ENCODE measurements around the gene FBXO5.
"Not testable (repeated sequence)": the region's sequence is repeated elsewhere in the genome, so short reads cannot be mapped to it uniquely, and the experiment has no call there.

GRCh38 chr6:153000790-153001189 lies 17.9 kb upstream of the FBXO5 start:
- not testable (repeated sequence) for TF ChIP-seq POLR2A (IDR thresholded peaks at IDR 0.05; ENCODE audit: extremely low read depth, insufficient read length); CTCF (IDR thresholded peaks at IDR 0.05; ENCODE audit: low read depth, low read length)
